Thyroid gland (tissue), 4 donors: ENCODE data around the gene BTBD19. TPM values are rescaled to one million over a fixed set of nuclear protein-coding genes. Genes with fewer than 3 reads are reported as not detected.
"Not testable (repeated sequence)": the region's sequence is repeated elsewhere in the genome, so short reads cannot be mapped to it uniquely, and the experiment has no call there.

Experiments used
- DNase-seq, 2 donors: peaks; one replicate each; pipeline ENCODE4 v3.0.0-alpha.2; 2019
- H3K27ac ChIP-seq, 3 donors: fragments of 200-600 bp; sonication (generic); 1 replicate in 2 of 3; 2 replicates in 1 of 3; pipeline ENCODE4 v1.5.1; 2016 to 2019; ENCODE audit warnings: mild to moderate bottlenecking in 1 of 3, moderate library complexity in 1 of 3
- H3K27me3 ChIP-seq: fragments of 200-600 bp; sonication (generic); one replicate; pipeline ENCODE4 v1.5.1; 2019
- H3K36me3 ChIP-seq, 2 donors: fragments of 200-600 bp; sonication (generic); one replicate each; pipeline ENCODE4 v1.5.1; 2016 to 2019
- H3K4me1 ChIP-seq, 2 donors: fragments of 200-600 bp; sonication (generic); one replicate each; pipeline ENCODE4 v1.5.1; 2017 to 2019
- H3K4me3 ChIP-seq, 3 donors: fragments of 200-600 bp; sonication (generic); replicated peaks in 1 of 3; 1 replicate in 2 of 3; 2 replicates in 1 of 3; pipeline ENCODE4 v1.5.1; 2016; ENCODE audit warnings: mild to moderate bottlenecking in 1 of 3
- H3K9me3 ChIP-seq: fragments of 200-600 bp; sonication (generic); one replicate; pipeline ENCODE4 v1.5.1; 2017
- POLR2A ChIP-seq, 2 donors: fragments of 450-650 bp; IDR thresholded peaks; one replicate each; pipeline ENCODE4 v1.6.1; 2017; ENCODE audit warnings: antibody characterized with exemption in 2 of 2, mild to moderate bottlenecking in 2 of 2, moderate library complexity in 1 of 2
- whole genome bisulfite sequencing, 2 donors: methylation state at CpG; one replicate each; pipeline ENCODE4 v1.1.5; 2017; 5-methylcytosine and 5-hydroxymethylcytosine counted together
- intact Hi-C: fragments of 100-400 bp; cut with DNase I; formaldehyde crosslinking; loops from one replicate; pipeline ENCODE4 v1.15.1; 2023
- total RNA-seq, 4 donors: library from RNA; depleted of rRNA; stranded (reverse); fragments of >200 nt; gene quantifications; one replicate each; pipeline ENCODE4 v1.2.3, GENCODE V29; 2016
- TF ChIP-seq, protein P1 (sequence below), 6 experiments: fragments of 200-600 bp in 3 of 6; fragments of 450-650 bp in 3 of 6; sonication (generic) in 3 of 6; IDR thresholded peaks; one replicate each; pipeline ENCODE4 v1.5.1; 2016 to 2019; ENCODE audit warnings: antibody characterized with exemption in 6 of 6, mild to moderate bottlenecking in 2 of 6, inconsistent platforms in 1 of 6, moderate library complexity in 1 of 6

Gene BTBD19
- total RNA-seq, 4 donors from 2014 or later = 7.3 to 14.9 (median 9.2) TPM

DNA sequence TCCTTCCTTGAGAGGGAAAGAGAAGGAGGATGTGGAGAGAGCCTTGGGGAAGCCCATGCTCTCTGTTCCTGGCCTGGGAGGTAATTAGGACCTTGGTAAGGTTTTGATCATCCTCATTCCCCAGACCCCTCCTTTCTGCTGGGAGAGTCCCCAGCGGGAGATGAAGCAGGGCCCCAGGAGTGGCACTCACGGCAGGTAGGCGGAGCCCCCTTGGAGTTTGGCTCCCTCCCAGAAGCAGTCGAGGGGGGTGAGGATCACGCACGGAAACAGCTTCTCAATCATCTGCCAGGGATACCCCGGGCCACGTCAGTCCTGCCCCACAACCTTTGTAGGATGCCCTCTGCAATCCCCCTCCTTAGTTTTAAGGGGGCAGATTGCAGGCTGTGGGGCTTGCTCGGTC is 23.2 kb downstream of the BTBD19 start:
- peak; percentile 43 to 52 for DNase-seq
- no peaks in the 10 kb centered on the region for H3K9me3 ChIP-seq
- no peaks in the 10 kb centered on the region for H3K27me3 ChIP-seq
- no peak for TF ChIP-seq POLR2A (IDR thresholded peaks at IDR 0.05)
- TF ChIP-seq, protein P1, sequence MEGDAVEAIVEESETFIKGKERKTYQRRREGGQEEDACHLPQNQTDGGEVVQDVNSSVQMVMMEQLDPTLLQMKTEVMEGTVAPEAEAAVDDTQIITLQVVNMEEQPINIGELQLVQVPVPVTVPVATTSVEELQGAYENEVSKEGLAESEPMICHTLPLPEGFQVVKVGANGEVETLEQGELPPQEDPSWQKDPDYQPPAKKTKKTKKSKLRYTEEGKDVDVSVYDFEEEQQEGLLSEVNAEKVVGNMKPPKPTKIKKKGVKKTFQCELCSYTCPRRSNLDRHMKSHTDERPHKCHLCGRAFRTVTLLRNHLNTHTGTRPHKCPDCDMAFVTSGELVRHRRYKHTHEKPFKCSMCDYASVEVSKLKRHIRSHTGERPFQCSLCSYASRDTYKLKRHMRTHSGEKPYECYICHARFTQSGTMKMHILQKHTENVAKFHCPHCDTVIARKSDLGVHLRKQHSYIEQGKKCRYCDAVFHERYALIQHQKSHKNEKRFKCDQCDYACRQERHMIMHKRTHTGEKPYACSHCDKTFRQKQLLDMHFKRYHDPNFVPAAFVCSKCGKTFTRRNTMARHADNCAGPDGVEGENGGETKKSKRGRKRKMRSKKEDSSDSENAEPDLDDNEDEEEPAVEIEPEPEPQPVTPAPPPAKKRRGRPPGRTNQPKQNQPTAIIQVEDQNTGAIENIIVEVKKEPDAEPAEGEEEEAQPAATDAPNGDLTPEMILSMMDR (IDR thresholded peaks at IDR 0.05) = no peak
- peaks cover 0 to 4% of the 10 kb centered on the region in 2 donors for H3K4me1 ChIP-seq
- no peak overlapping the region for H3K27ac ChIP-seq
- no peak overlapping the region for H3K4me3 ChIP-seq
- no peaks in the 10 kb centered on the region for H3K36me3 ChIP-seq
- intact Hi-C loops = no loop called here
- 15 to 19% methylated on average over 8 to 9 of the region's 9 CpGs for WGBS, 2 donors

DNA sequence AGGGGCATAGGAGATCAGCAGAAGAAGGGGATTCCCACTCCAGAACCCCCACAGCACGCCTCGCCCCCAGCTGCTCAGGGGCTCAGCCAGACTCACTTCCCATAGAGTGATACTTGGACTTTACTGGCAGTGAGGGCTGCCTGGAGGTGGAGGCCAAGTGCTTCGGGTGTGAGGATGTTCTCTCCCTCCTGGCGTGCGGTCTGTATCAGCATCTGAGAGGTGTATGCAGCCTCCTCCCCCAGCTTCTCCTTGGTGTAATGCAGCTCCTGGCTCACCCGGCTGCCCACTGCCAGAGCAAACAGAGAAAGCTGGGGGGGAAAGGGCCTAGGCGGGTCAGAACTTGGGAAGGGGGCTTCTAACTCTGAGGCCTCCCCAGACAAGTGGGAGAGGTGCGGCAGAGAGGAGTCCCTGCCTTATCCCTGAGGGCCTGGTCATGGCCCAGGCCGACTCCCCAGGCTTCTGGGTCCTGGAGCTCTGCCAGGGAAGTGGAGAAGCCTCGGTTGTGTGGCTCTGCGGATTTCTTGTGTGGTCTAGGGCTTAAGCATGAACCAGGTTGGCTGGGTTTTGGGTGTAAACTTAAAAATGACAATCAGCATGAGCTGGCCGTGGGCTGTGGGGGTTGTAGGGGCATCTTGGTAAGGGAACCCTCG is 23.9 kb downstream of the BTBD19 start:
- Histone ChIP-seq H3K27ac (no peak overlapping the region), H3K36me3 (no peaks in the 10 kb centered on the region), H3K4me1 (peaks cover 0 to 4% of the 10 kb centered on the region in 2 donors), H3K9me3 (no peaks in the 10 kb centered on the region), H3K27me3 (no peaks in the 10 kb centered on the region), H3K4me3 (no peak overlapping the region)
- intact Hi-C loops = no loop called here
- 65 to 67% methylated on average over 9 to 10 of the region's 13 CpGs for WGBS, 2 donors
- TF ChIP-seq, protein P1 (IDR thresholded peaks at IDR 0.05) = no peak
- no peak for TF ChIP-seq POLR2A (IDR thresholded peaks at IDR 0.05)
- peak in 1 of 2 donors; percentile 36 for DNase-seq

DNA sequence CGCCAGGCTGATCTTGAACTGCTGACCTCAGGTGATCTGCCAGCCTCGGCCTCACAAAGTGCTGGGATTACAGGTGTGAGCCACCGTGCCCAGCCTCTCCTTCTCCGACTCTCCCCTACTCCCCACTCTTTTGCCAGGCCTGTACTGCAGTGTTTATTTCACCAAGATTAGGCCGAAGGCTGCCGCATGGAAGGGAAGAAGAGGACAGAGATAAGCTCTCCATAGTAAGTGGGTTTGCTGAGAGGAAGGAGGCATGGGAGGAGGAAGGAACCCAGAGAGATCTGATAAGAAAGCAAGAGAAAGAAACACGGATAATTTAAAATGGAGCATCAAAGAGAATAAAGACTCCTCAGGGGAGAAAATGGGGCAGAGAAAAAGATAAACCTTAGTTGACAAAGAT is 26.0 kb downstream of the BTBD19 start:
- Histone ChIP-seq H3K27me3 (no peaks in the 10 kb centered on the region), H3K36me3 (no peaks in the 10 kb centered on the region), H3K9me3 (no peaks in the 10 kb centered on the region), H3K4me1 (peaks cover 0 to 4% of the 10 kb centered on the region in 2 donors), H3K27ac (no peak overlapping the region), H3K4me3 (no peak overlapping the region)
- 80 to 82% methylated on average over 7 of the region's 7 CpGs for WGBS, 2 donors
- intact Hi-C loops = no loop called here
- TF ChIP-seq, protein P1 (IDR thresholded peaks at IDR 0.05) = no peak
- no peak for TF ChIP-seq POLR2A (IDR thresholded peaks at IDR 0.05)
- no peak for DNase-seq

DNA sequence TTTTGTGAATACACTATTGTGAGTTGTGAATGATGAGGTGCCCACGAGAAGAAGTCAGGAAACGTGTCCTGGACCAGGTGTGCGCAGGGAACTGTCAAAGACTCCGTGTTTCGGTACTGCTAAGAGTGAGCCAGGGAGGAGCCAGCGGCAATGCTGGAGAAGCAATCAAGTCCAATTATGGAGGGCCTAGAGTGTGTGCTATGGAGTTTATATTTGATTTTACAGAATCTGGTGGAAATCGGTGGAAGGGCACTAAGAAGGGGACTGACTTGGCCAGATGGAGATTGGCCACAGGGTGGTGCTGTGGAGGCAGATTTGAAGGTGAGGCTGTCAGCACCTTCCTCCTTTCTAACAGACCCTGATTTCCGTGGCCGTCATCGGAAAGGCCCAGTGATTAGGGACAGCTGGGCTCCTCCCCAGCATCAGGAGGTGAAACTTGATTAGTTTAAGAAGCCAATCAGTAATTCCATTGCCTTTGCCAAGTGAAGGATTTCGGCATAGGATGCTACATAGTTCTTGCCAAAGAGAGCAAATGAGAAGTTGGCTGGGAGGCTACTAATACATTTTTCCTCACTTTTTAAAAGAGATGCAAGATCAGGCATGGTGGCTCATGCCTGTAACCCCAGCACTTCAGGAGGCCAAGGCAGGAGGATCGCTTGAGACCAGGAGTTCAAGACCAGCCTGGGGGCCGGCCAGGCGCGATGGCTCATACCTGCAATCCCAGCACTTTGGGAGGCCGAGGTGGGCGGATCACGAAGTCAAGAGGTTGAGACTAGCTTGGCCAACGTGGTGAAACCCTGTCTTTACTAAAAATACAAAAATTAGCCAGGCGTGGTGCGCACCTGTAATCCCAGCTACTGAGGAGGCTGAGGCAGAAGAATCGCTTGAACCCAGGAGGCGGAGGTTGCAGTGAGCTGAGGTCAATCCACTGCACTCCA is 27.7 kb downstream of the BTBD19 start:
- Histone ChIP-seq H3K27ac (no peak overlapping the region), H3K4me3 (no peak overlapping the region), H3K36me3 (no peaks in the 10 kb centered on the region), H3K9me3 (no peaks in the 10 kb centered on the region), H3K4me1 (peaks cover 0 to 4% of the 10 kb centered on the region in 2 donors), H3K27me3 (no peaks in the 10 kb centered on the region)
- WGBS, 2 donors = 61 to 62% methylated on average over 23 of the region's 23 CpGs
- peak; percentile 85 to 91 for DNase-seq
- intact Hi-C loops = loop anchor here (5.0 kb wide), 2 partner anchors 49 to 461 kb away; partner anchors contain the start of gene BEST4
- TF ChIP-seq POLR2A (IDR thresholded peaks at IDR 0.05) = no peak
- TF ChIP-seq, protein P1 (IDR thresholded peaks at IDR 0.05) = peak; percentile 43 to 86 (median 79)

DNA sequence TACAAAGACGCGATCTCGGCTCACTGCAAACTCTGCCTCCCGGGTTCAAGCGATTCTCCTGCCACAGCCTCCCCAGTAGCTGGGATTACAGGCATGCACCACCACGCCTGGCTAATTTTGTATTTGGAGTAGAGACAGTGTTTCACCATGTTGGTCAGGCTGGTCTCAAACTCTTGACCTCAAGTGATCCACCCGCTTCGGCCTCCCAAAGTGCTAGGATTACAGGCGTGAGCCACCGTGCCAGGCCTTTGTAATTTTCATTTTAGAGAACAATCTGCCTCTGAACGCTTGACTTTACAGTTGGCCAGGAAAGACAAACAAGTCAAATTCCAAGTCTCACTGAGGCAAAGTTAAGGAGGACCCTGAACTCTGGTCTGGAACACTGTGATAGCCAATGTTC is 30.0 kb downstream of the BTBD19 start:
- H3K4me3 ChIP-seq, H3K9me3 ChIP-seq, H3K4me1 ChIP-seq, H3K36me3 ChIP-seq, H3K27me3 ChIP-seq, DNase-seq, H3K27ac ChIP-seq: not testable (repeated sequence)
- 85 to 90% methylated on average over 11 of the region's 11 CpGs for WGBS, 2 donors
- intact Hi-C loops = loop anchor here (5.0 kb wide), 2 partner anchors 51 to 459 kb away; partner anchors contain the start of gene BEST4
